Heart right ventricle (tissue), 16 donors: ENCODE measurements around the gene ELAVL4. TPM values are rescaled to one million over a fixed set of nuclear protein-coding genes. Genes with fewer than 3 reads are reported as not detected.

ENCODE experiments used
- ATAC-seq, 8 donors: fragments of 200-7000 bp; cut with Tn5 transposase; one replicate each; pipeline ENCODE4 v1.9.1; 2020; ENCODE audit warnings: mild to moderate bottlenecking in 8 of 8, moderate library complexity in 8 of 8, moderate number of reproducible peaks in 1 of 8
- DNase-seq, 2 donors: peaks; one replicate each; pipeline ENCODE4 v3.0.0-alpha.2; 2020
- H3K27ac ChIP-seq, 10 donors: fragments of 200-600 bp; sonication (generic) in 2 of 10; one replicate each; pipeline versions ENCODE4 v1.5.0 to v1.8.0; 2020 to 2022; ENCODE audit warnings: mild to moderate bottlenecking in 3 of 10
- H3K27me3 ChIP-seq, 7 donors: fragments of 200-600 bp; one replicate each; pipeline ENCODE4 v1.8.0; 2021 to 2022; ENCODE audit warnings: mild to moderate bottlenecking in 2 of 7
- H3K36me3 ChIP-seq, 9 donors: fragments of 200-600 bp; sonication (generic) in 1 of 9; one replicate each; pipeline versions ENCODE4 v1.5.0 to v1.8.0; 2020 to 2022; ENCODE audit warnings: mild to moderate bottlenecking in 2 of 9
- H3K4me1 ChIP-seq, 9 donors: fragments of 200-600 bp; sonication (generic) in 1 of 9; one replicate each; pipeline versions ENCODE4 v1.5.0 to v1.8.0; 2020 to 2022; ENCODE audit warnings: mild to moderate bottlenecking in 4 of 9
- H3K4me3 ChIP-seq, 10 donors: fragments of 200-600 bp; sonication (generic) in 2 of 10; one replicate each; pipeline versions ENCODE4 v1.5.0 to v1.8.0; 2020 to 2022; ENCODE audit warnings: mild to moderate bottlenecking in 7 of 10, moderate library complexity in 2 of 10
- H3K9me3 ChIP-seq, 11 donors: fragments of 200-600 bp in 10 of 11; sonication (generic) in 2 of 11; one replicate each; pipeline versions ENCODE4 v1.5.0 to v1.8.0; 2013 to 2022; ENCODE audit warnings: mild to moderate bottlenecking in 2 of 11, control low read depth in 1 of 11, moderate library complexity in 1 of 11
- WGBS, 2 donors: extraction: QIAGEN DNeasy Blood & Tissue Kit; methylation state at CpG; one replicate each; pipeline ENCODE4 v1.1.7; 2013; ENCODE audit warnings: inconsistent platforms in 1 of 2; 5-methylcytosine and 5-hydroxymethylcytosine counted together
- intact Hi-C, 10 donors: fragments of 100-400 bp; cut with DNase I; formaldehyde crosslinking; loops; one replicate each; pipeline versions ENCODE4 v1.11.1 to v1.14.2; 2022
- long read RNA-seq, 3 donors: library from polyadenylated mRNA; unstranded; transcript quantifications; one replicate each; pipeline ENCODE4 v2.0.0, GENCODE V29; 2020 to 2021
- polyA plus RNA-seq, 2 donors: library from polyadenylated mRNA; stranded (reverse); fragments of 200-250 nt; gene quantifications; one replicate each; pipeline ENCODE4 v1.2.3, GENCODE V29; 2013
- total RNA-seq, 10 donors: library from RNA; stranded (reverse); fragmentation: NEBNext Ultra II Directional in 3 of 10; extraction: Animal tissue kit (Norgen Biotek cat#: 25700) in 3 of 10; gene quantifications; one replicate each; pipeline versions ENCODE4 v1.2.1 to v1.2.4, GENCODE V29; 2021 to 2023
- TF ChIP-seq, protein P1 (sequence below), 9 donors: fragments of 200-600 bp; sonication (generic) in 2 of 9; IDR thresholded peaks; one replicate each; pipeline versions ENCODE4 v1.5.0 to v1.8.0; 2021 to 2022; ENCODE audit warnings: antibody characterized with exemption in 9 of 9, mild to moderate bottlenecking in 5 of 9, moderate library complexity in 1 of 9
- donor health status: Arrhythmogenic right ventricular cardiomyopathy.
- donor health status: ischemic (EF 13 %, LVEDD 7.1; RV severe dilation, severe dysfunction).
- donor health status: healthy with polysubstance abuse.
- donor health status: DM: no; HTN: yes; CAD: no.
- donor health status: DM: no; HTN: no; CAD: no.
- donor health status: ischemic (EF 25% LVEDD 6.9; RV normal size, moderate dysfunction).
- donor health status: ischemic (EF 25% LVEDD 5.7; RV mildly dilated, moderate dysfunction).
- donor health status: healthy.
- donor health status: DM: yes; HTN: yes; CAD: no.
- donor health status: Ischemic cardiomyopathy.
- donor health status: ischemic (EF 35%, LVEDD 5.7; RV mildly dilated, moderate dysfunction).
- donor health status: nonischemic (EF 11% LVEDD 7.7; RV severe dilation, severe dysfunction).
- donor health status: DM: yes; HTN: yes; CAD: no.
- donor health status: PGD.
- donor health status: ischemic (EF 29% LVEDD 5.4; RV normal size, mild dysfunction).
- donor health status: nonischemic (EF 23%, LVEDD 6.1; RV moderate dilation, normal function).

ELAVL4 gene
- total RNA-seq, result under 1 TPM in 2 of 10 donors, not detected in 8; 0.09 to 0.49 TPM
- polyA plus RNA-seq, result under 1 TPM in 1 of 2 donors, not detected in 1; 0.03 TPM
- long read RNA-seq, donor 1, result 0 reads
- long read RNA-seq, donor 2, result 0 reads
- long read RNA-seq, donor 3, result 0 reads

DNA sequence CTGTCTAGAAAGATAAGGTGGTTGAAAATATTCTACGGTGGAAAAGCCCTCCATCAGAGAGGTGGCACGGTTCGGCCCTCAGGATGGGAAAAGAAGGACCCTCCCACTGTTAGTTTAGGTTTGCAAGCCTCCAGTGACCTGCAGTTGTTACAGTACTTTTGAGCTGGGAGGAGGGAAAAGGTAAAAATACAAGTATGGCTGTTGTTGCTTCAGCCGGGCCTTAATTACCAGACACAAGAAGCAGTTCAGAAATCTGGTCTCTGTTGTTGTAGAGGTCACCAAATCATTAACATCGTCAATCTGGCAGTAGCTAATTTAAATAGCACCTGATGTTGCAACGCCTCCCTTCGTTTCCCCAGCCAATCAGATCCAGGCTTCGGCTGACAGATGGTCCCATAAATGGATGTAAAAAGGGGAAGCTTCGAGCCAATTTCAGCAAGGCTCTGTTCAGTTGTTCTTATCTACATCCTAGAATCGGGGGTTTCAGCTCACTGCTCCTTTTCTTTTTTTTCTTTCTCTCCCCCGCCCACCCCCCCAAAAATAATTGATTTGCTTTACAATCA, at the start of gene ELAVL4:
Gene ELAVL4 (plus strand): TSS at position 424 of the 563 bp plus-strand sequence. CDS start 270 bp downstream, outside the sequence.
- no peaks in the 10 kb centered on the region for H3K36me3 ChIP-seq
- DNase-seq (no peak), ATAC-seq (no peak)
- intact Hi-C loops, result no loop called here
- H3K27ac ChIP-seq, result no peak within 1 kb of the TSS
- H3K9me3 ChIP-seq, result no peaks in the 10 kb centered on the region
- 53 to 59% methylated on average over 11 of the region's 11 CpGs for WGBS, 2 donors
- peaks cover 0 to 69% (median 61%) of the 10 kb centered on the region in 7 donors for H3K27me3 ChIP-seq
- peaks cover 0 to 6% (median 0%) of the 10 kb centered on the region in 9 donors for H3K4me1 ChIP-seq
- TF ChIP-seq, protein P1, sequence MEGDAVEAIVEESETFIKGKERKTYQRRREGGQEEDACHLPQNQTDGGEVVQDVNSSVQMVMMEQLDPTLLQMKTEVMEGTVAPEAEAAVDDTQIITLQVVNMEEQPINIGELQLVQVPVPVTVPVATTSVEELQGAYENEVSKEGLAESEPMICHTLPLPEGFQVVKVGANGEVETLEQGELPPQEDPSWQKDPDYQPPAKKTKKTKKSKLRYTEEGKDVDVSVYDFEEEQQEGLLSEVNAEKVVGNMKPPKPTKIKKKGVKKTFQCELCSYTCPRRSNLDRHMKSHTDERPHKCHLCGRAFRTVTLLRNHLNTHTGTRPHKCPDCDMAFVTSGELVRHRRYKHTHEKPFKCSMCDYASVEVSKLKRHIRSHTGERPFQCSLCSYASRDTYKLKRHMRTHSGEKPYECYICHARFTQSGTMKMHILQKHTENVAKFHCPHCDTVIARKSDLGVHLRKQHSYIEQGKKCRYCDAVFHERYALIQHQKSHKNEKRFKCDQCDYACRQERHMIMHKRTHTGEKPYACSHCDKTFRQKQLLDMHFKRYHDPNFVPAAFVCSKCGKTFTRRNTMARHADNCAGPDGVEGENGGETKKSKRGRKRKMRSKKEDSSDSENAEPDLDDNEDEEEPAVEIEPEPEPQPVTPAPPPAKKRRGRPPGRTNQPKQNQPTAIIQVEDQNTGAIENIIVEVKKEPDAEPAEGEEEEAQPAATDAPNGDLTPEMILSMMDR (IDR thresholded peaks at IDR 0.05), result no peak
- no peak within 1 kb of the TSS for H3K4me3 ChIP-seq

DNA sequence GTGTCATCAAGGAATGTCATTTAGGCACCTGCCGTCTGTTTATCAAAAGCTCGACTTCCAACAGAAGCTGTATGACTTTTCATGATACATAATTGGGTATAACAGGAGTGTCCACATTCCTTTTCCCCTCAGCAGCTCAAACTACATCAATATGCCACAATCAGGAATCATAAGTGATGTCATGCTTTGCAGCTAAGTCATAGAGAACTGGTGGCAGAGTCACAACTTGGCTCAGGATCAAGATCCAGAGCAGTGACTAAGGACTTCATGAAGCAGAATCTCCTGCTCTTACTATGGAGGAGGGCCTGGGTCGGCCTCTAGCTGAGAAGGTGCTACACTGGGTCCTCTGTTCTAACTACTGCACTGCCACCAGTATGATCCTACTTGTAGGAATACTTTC, 48.4 kb upstream of the ELAVL4 start:
- H3K36me3 ChIP-seq, result no peaks in the 10 kb centered on the region
- intact Hi-C loops, result no loop called here
- TF ChIP-seq, protein P1 (IDR thresholded peaks at IDR 0.05), result no peak
- ATAC-seq, result no peak
- 45 to 65% methylated on average over 3 of the region's 3 CpGs for WGBS, 2 donors
- H3K4me1 ChIP-seq, result no peaks in the 10 kb centered on the region
- H3K4me3 ChIP-seq, result no peak overlapping the region
- DNase-seq, result no peak
- no peak overlapping the region for H3K27ac ChIP-seq
- H3K9me3 ChIP-seq, result no peaks in the 10 kb centered on the region
- H3K27me3 ChIP-seq, result no peaks in the 10 kb centered on the region

DNA sequence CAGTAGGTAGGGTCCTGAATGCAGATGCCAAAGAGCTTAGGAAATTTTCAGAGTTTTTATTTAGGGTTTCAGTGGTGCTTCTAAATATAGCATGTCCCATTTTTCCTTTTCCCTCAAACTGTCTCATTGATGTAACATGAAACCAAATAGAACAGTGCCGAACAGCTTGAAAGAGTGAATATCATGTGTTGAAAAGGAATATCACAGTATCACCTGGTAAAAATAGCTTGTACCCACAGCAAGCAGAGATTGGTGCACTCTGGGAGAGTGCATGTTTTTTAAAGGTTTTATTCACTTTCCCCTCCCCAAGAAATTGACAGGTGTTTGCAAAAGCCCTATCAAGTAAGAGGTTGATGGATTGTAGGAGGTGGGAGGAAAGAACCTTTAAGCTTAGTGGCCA, 41.9 kb upstream of the ELAVL4 start:
- DNase-seq, result no peak
- 24 to 26% methylated on average over 1 of the region's 1 CpG for WGBS, 2 donors
- H3K27ac ChIP-seq, result no peak overlapping the region
- no peak overlapping the region for H3K4me3 ChIP-seq
- no peaks in the 10 kb centered on the region for H3K36me3 ChIP-seq
- no peaks in the 10 kb centered on the region for H3K9me3 ChIP-seq
- intact Hi-C loops, result no loop called here
- peaks cover 0 to 3% (median 0%) of the 10 kb centered on the region in 9 donors for H3K4me1 ChIP-seq
- TF ChIP-seq, protein P1 (IDR thresholded peaks at IDR 0.05), result no peak
- peak in 1 of 8 donors; percentile 58 for ATAC-seq
- no peaks in the 10 kb centered on the region for H3K27me3 ChIP-seq

DNA sequence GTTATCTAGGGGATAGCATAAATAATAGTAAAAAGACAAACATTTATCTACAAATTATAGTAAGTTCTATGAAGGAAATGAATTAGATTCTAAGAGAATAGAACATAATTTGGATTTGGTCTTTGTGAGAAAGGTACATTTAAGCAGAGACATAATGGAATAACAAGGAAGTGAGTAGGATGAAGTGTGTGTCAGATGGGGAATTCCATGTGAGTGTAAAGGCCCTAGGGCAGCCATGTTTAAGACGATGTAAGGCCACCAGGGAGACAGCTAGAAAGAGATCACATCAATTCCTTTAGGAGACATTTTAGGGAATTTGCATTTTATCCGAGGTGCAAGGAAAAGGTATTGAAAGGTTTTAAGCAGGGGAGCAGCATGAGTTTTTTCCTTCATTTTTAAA, 33.8 kb upstream of the ELAVL4 start:
- intact Hi-C loops, result no loop called here
- H3K4me3 ChIP-seq, result no peak overlapping the region
- 70 to 76% methylated on average over 2 of the region's 2 CpGs for WGBS, 2 donors

More for the DNA sequence above, 33.8 kb upstream of the ELAVL4 start:
- DNase-seq (no peak), ATAC-seq (no peak)
- Histone ChIP-seq H3K27ac (no peak overlapping the region), H3K27me3 (no peaks in the 10 kb centered on the region), H3K9me3 (no peaks in the 10 kb centered on the region), H3K4me1 (no peaks in the 10 kb centered on the region), H3K36me3 (no peaks in the 10 kb centered on the region)
- TF ChIP-seq, protein P1 (IDR thresholded peaks at IDR 0.05), result no peak
